ENCODE data around the gene TM9SF1.
A peak's percentile ranks its signal among the peaks of the same experiment; 100 is the strongest.

The TM9SF1 gene

GRCh38 chr14:24177041-24177825 lies 18.0 kb downstream of the TM9SF1 start:
- no peak for DNase-seq

DNA sequence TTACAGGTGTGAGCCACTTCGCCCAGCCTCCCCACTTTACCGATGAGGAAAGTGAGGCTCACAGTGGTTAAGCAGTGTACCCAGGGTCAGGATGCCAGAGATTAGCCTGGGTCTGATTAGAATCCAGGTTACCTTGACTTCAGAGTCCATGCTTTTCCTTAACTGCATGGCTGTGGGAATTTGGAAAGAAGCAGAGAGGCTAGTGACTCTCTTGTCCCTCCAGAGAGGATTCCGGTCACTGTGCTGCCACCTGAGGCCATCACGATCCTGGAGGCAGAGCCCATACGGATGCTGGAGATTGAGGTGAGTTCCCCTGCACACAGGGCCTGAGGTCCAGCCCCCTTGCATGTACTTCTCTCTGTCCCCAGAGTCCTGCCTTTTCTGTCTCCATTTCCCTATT lies 18.6 kb downstream of the TM9SF1 start:
- no peak for DNase-seq

- DNase-seq, result no peak
Measured at GRCh38 chr14:24172871-24173281, 22.4 kb downstream of the TM9SF1 start.

DNA sequence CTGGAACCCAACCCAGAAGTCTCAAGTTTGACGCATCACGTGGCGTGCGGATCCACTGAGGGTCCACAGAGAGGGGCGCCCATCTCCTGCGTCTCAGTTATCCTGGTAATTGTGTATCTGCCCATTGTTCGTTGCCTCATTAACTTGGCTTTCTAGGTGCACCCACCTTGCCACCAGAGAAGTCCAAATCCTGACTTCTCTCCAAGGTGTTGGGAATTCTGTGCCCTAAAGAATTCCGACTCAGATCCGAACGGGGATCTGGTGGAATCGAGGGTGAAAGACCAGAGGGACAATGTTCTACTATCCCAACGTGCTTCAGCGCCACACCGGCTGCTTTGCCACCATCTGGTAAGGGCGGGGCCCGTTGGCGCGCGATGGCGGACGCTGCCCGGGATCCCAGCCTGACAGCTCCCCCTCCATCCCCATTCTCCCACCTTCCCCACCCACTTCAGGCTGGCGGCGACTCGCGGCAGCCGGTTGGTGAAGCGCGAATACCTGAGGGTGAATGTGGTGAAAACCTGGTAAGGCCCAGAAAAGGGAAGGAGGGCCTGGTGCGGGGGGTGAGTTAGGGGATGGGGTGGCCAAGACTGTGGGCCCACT lies 22.9 kb downstream of the TM9SF1 start:
- no peak for DNase-seq

- DNase-seq, result no peak
Measured at GRCh38 chr14:24171422-24172260, 23.6 kb downstream of the TM9SF1 start, which contains the start of gene REC8. TSS of gene REC8 (plus strand) at chr14:24172080. CDS start at chr14:24172553, 473 bp downstream.

DNA sequence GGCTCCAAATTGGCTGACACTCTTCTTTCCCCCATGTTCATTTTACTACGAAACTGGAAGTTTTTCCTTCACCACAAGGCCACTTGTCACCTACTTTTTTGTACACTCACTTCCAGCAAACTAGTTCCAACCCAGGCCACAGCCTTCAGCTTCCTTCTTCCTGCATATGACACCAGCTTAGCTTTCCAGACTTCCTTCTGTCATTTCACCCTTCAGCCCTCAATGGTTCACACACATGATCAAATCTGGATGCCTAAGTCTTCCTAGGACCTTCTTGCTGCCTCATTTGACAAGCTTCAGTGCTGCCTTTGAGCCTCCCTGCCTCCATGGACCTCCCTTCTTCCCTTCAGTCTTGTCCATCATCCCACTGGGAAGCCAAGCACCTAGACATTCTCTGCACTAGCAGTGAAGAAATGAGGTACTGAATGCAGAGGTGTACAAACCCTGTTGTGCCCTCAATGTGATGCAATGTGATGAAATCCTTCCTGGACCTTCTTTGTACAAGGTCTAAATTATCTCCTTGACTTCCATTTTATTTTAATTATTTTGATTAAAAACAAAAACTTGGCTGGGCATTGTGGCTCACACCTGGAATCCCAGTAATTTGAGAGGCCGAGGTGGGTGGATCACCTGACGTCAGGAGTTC lies 27.6 kb downstream of the TM9SF1 start:
- DNase-seq, result peak; percentile 3 to 32

DNA sequence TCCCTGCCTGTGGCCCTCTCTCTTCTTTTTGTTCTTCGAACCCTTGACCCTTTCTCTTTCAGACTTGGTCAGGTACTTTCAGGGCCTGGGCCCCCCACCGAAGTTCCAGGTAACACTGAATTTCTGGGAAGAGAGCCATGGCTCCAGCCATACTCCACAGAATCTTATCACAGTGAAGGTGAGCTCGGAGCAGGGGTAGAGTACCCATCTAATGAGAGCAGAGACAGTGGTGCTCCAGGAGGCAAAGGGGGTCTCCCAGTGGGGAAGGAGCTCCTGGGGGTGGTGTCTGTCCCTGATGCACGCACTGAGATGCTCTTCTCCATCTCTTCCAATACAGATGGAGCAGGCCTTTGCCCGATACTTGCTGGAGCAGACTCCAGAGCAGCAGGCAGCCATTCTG lies 29.5 kb downstream of the TM9SF1 start:
- no peak for DNase-seq

GRCh38 chr14:24164518-24164991 lies 30.7 kb downstream of the TM9SF1 start:
- no peak for DNase-seq

GRCh38 chr14:24162093-24162492 lies 33.1 kb downstream of the TM9SF1 start:
- no peak for DNase-seq

GRCh38 chr14:24160850-24161804 lies 34.1 kb downstream of the TM9SF1 start, which contains the start of gene IRF9:
TSS of gene IRF9 (plus strand) at chr14:24161265. CDS start at chr14:24162145, 880 bp downstream.
- DNase-seq, result peak; percentile 96 to 97

- no peak for DNase-seq
Measured at GRCh38 chr14:24160499-24160849, 34.8 kb downstream of the TM9SF1 start.

- DNase-seq, result no peak
Measured at GRCh38 chr14:24159777-24160498, 35.3 kb downstream of the TM9SF1 start.

DNA sequence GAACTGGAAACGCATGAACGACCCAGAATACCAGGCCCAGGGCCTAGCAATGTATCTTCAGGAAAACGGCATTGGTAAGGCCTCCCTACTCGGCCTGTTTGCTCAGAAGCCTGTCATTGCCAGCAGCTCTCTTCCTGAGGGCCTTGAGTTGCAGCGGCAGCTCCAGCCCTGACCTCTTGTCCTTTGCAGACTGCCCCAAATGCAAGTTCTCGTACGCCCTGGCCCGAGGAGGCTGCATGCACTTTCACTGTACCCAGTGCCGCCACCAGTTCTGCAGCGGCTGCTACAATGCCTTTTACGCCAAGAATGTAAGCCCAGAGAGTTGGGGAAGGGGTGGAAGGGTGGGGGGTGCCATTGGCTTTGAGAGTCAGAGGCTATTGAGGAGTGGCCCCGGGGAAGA lies 37.9 kb downstream of the TM9SF1 start:
- DNase-seq, result no peak

DNA sequence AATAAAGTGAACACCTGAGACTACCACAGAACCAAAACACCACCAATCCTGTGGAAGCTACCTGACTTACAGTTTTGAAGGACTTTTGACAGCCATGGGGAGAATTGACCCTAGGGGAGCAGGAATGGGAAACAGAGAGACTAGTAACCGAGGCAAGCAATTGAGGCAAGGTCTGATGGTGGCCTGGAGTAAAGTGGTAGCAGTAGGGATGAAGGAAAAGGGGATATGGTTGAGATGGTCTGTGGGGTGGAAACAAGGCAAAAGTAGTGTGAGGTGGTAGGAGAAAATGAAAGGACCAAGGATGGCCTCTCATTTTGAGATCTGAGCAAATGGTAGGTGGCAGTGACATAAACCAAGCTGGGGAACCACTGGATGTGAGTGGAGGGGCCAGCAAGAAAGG lies 38.4 kb downstream of the TM9SF1 start:
- no peak for DNase-seq

DNA sequence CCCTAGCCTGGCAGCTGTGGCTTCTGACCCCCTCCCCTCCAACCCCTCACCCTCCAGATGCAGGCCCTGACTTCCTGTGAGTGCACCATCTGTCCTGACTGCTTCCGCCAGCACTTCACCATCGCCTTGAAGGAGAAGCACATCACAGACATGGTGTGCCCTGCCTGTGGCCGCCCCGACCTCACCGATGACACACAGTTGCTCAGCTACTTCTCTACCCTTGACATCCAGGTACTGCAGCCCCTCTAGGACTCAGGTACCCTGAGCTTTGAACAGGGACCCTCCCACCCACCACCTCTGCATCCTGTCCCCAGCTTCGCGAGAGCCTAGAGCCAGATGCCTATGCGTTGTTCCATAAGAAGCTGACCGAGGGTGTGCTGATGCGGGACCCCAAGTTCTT lies 40.1 kb downstream of the TM9SF1 start:
- DNase-seq, result no peak

DNA sequence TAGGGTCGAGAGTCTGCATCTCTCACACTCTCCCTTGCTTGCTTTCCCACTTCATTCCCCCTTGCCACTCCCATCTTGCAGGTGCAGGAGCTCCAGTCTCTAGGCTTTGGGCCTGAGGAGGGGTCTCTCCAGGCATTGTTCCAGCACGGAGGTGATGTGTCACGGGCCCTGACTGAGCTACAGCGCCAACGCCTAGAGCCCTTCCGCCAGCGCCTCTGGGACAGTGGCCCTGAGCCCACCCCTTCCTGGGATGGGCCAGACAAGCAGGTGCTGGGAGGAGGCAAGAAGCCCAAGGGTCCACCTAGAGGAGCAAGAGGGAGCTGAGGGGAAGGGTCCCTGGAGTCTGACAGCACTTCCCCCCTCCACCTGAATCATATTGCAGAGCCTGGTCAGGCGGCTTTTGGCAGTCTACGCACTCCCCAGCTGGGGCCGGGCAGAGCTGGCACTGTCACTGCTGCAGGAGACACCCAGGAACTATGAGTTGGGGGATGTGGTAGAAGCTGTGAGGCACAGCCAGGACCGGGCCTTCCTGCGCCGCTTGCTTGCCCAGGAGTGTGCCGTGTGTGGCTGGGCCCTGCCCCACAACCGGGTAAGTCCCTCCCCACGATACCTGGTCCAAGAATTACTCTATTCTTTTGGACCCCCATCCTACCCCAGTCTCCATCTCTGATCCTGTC lies 43.7 kb downstream of the TM9SF1 start:
- no peak for DNase-seq

GRCh38 chr14:24150993-24151392 lies 44.2 kb downstream of the TM9SF1 start:
- DNase-seq, result no peak

GRCh38 chr14:24150567-24150966 lies 44.7 kb downstream of the TM9SF1 start:
- no peak for DNase-seq

- DNase-seq, result no peak
Measured at GRCh38 chr14:24150061-24150460, 45.2 kb downstream of the TM9SF1 start.

GRCh38 chr14:24149302-24149969 lies 45.8 kb downstream of the TM9SF1 start:
- DNase-seq, result no peak
